Kidney (tissue), 14 donors: Measurements from ENCODE around the gene TMF1. TPM values are rescaled to one million over a fixed set of nuclear protein-coding genes. Genes with fewer than 3 reads are reported as not detected.
A peak's percentile ranks its signal among the peaks of the same experiment; 100 is the strongest.

Source experiments
- DNase-seq, 5 donors: peaks; one replicate each; pipeline ENCODE4 v3.0.0-alpha.2; 2013 to 2020
- FAIRE-seq: peaks from 2 replicates; lab custom pipeline; 2012; peaks lifted over from hg19 to GRCh38; lab: Jason Lieb, UNC
- H3K27ac ChIP-seq, 2 donors: one replicate each; pipeline ENCODE4 v1.7.0; 2013; ENCODE audit warnings: low read depth in 2 of 2, low read length in 2 of 2, inconsistent platforms in 1 of 2
- H3K27me3 ChIP-seq: one replicate; pipeline ENCODE4 v1.7.1; 2013; ENCODE audit warnings: low read length, inconsistent platforms; ENCODE audit not compliant: control insufficient read depth, insufficient read depth
- H3K36me3 ChIP-seq, 3 donors: one replicate each; pipeline versions ENCODE4 v1.7.0 to v1.7.1; 2013; ENCODE audit warnings: low read length in 3 of 3, control low read depth in 1 of 3, inconsistent platforms in 1 of 3; ENCODE audit not compliant: insufficient read depth in 3 of 3, control insufficient read depth in 2 of 3
- H3K4me1 ChIP-seq, 3 donors: one replicate each; pipeline versions ENCODE4 v1.7.0 to v1.7.1; 2013; ENCODE audit warnings: low read length in 3 of 3, inconsistent platforms in 1 of 3, low read depth in 1 of 3; ENCODE audit not compliant: control insufficient read depth in 2 of 3, insufficient read depth in 2 of 3
- H3K4me3 ChIP-seq, 3 donors: one replicate each; pipeline versions ENCODE4 v1.7.0 to v1.8.1; 2013; ENCODE audit warnings: low read length in 3 of 3, control low read depth in 1 of 3, inconsistent platforms in 1 of 3
- H3K9ac ChIP-seq, 3 donors: one replicate each; pipeline versions ENCODE4 v1.7.0 to v1.7.1; 2013; ENCODE audit warnings: low read length in 3 of 3, control low read depth in 1 of 3, inconsistent platforms in 1 of 3
- H3K9me3 ChIP-seq, 3 donors: one replicate each; pipeline versions ENCODE4 v1.7.0 to v1.7.1; 2013; ENCODE audit warnings: low read length in 3 of 3, control low read depth in 1 of 3, inconsistent platforms in 1 of 3; ENCODE audit not compliant: control insufficient read depth in 2 of 3, insufficient read depth in 1 of 3
- intact Hi-C: fragments of 100-400 bp; cut with DNase I; formaldehyde crosslinking; loops from one replicate; pipeline ENCODE4 v1.11.1; 2022
- polyA plus RNA-seq: library from polyadenylated mRNA; stranded (reverse); fragments of 350-450 nt; fragmentation: Illumina TruSeq; extraction: RNeasy Lipid Tissue Mini Kit (QIAGEN cat#74804); gene quantifications from one replicate; pipeline ENCODE4 v1.2.3, GENCODE V29; 2014; ENCODE audit warnings: low read depth, low replicate concordance; ENCODE audit not compliant: insufficient read depth
- total RNA-seq: library from RNA; stranded (reverse); fragmentation: NEBNext Ultra II Directional; extraction: Animal tissue kit (Norgen Biotek cat#: 25700); gene quantifications from one replicate; pipeline ENCODE4 v1.2.1, GENCODE V29; 2021
- TF ChIP-seq, protein P1 (sequence below): IDR thresholded peaks from 3 replicates; pipeline ENCODE4 v1.5.1; 2012; ENCODE audit warnings: mild to moderate bottlenecking, moderate library complexity, borderline replicate concordance; ENCODE audit not compliant: insufficient read depth; ENCODE audit errors: extremely low read depth
- donor health status: control.
- donor health status: control.
- donor health status: control.
- donor health status: control.
- donor health status: control.
- donor health status: DM: yes; HTN: yes; CAD: no.
- donor health status: Normal renal cell carcinoma (clear cell type).

Gene TMF1
- total and polyA plus RNA-seq, 2 donors from 2014 or later: 6.5 to 38.8 TPM

GRCh38 chr3:69082805-69083204 lies 30.7 kb upstream of the TMF1 start:
- intact Hi-C loops: no loop called here
- Histone ChIP-seq H3K9ac (peak overlapping the region in 1 of 3 donors; percentile 42), H3K27ac (no peak overlapping the region), H3K9me3 (no peaks in the 10 kb centered on the region), H3K27me3 (no peaks in the 10 kb centered on the region), H3K4me1 (peaks cover 0 to 29% (median 0%) of the 10 kb centered on the region in 3 donors), H3K36me3 (no peaks in the 10 kb centered on the region), H3K4me3 (no peak overlapping the region)
- TF ChIP-seq, protein P1, sequence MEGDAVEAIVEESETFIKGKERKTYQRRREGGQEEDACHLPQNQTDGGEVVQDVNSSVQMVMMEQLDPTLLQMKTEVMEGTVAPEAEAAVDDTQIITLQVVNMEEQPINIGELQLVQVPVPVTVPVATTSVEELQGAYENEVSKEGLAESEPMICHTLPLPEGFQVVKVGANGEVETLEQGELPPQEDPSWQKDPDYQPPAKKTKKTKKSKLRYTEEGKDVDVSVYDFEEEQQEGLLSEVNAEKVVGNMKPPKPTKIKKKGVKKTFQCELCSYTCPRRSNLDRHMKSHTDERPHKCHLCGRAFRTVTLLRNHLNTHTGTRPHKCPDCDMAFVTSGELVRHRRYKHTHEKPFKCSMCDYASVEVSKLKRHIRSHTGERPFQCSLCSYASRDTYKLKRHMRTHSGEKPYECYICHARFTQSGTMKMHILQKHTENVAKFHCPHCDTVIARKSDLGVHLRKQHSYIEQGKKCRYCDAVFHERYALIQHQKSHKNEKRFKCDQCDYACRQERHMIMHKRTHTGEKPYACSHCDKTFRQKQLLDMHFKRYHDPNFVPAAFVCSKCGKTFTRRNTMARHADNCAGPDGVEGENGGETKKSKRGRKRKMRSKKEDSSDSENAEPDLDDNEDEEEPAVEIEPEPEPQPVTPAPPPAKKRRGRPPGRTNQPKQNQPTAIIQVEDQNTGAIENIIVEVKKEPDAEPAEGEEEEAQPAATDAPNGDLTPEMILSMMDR: no peak
- FAIRE-seq: no peak
- peak in 3 of 5 donors; percentile 56 to 76 (median 69) for DNase-seq

DNA sequence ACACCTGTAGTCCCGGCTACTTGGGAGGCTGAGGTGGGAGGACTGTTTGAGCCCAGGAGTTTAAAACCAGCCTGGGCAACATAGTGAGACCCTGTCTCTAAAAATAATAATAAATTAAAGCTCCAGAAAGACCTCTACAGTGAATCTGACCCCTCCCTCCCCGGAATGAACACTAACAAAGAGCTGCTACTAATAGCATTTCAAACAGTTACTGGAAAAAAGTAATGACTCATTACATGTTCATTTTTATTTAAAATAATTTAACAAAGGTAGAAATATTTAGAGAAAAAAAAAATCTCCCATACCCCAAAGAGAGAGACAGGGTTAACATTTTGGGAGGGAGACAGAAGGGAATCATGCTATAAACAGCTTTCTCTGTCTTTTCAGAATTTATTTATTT lies 30.2 kb upstream of the TMF1 start:
- no peaks in the 10 kb centered on the region for H3K36me3 ChIP-seq
- peaks cover 0 to 27% (median 0%) of the 10 kb centered on the region in 3 donors for H3K4me1 ChIP-seq
- intact Hi-C loops: no loop called here
- H3K4me3 ChIP-seq: no peak overlapping the region
- no peaks in the 10 kb centered on the region for H3K27me3 ChIP-seq
- TF ChIP-seq, protein P1: no peak
- FAIRE-seq (no peak), DNase-seq (no peak)
- peak overlapping the region in 1 of 3 donors; percentile 42 for H3K9ac ChIP-seq
- no peaks in the 10 kb centered on the region for H3K9me3 ChIP-seq
- no peak overlapping the region for H3K27ac ChIP-seq

GRCh38 chr3:69081583-69082262 lies 29.6 kb upstream of the TMF1 start:
- Histone ChIP-seq H3K9ac (no peak overlapping the region), H3K36me3 (no peaks in the 10 kb centered on the region), H3K4me1 (peaks cover 0 to 24% (median 0%) of the 10 kb centered on the region in 3 donors), H3K9me3 (no peaks in the 10 kb centered on the region), H3K27me3 (no peaks in the 10 kb centered on the region), H3K4me3 (no peak overlapping the region), H3K27ac (no peak overlapping the region)
- FAIRE-seq: no peak
- DNase-seq: no peak
- TF ChIP-seq, protein P1: no peak
- intact Hi-C loops: no loop called here
